ENCODE results near the gene ASTN2.
"Not testable (repeated sequence)": the region's sequence is repeated elsewhere in the genome, so short reads cannot be mapped to it uniquely, and the experiment has no call there.

Gene ASTN2

GRCh38 chr9:116842658-116843057 lies 572.2 kb downstream of the ASTN2 start:
- no peak for DNase-seq

DNA sequence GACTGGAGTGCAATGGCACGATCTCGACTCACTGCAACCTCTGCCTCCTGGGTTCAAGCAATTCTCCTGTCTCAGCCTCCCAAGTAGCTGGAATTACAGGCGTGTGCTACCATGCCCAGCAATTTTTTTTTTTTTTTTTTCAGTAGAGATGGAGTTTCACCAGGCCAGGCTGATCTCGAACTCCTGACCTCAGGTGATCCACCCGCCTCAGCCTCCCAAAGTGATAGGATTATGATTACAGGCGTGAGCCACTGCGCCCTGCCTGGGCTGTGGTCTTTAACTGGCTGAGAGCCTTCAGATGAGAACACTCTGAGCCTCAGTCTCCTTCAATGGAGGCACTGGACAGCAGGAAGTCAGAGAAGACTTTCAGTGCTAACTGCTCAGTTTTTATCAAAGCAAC lies 576.4 kb downstream of the ASTN2 start:
- not testable (repeated sequence) for DNase-seq

GRCh38 chr9:116837018-116837989 lies 577.6 kb downstream of the ASTN2 start:
- no peak for DNase-seq

DNA sequence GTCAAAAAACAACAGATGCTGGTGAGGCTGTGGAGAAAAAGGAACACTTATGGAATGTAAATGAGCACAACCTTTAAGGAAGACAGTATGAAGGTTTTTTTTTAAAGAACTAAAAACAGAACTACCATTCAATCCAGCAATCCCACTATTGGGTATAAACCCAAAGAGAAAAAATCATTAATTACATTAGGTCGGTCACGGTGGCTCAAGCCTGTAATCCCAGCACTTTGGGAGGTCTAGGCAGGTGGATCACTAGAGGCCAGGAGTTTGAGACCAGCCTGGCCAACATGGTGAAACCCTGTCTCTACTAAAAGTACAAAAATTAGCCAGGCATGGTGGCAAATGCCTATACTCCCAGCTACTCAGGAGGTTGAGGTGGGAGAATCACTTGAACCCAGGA lies 584.5 kb downstream of the ASTN2 start:
- not testable (repeated sequence) for DNase-seq

DNA sequence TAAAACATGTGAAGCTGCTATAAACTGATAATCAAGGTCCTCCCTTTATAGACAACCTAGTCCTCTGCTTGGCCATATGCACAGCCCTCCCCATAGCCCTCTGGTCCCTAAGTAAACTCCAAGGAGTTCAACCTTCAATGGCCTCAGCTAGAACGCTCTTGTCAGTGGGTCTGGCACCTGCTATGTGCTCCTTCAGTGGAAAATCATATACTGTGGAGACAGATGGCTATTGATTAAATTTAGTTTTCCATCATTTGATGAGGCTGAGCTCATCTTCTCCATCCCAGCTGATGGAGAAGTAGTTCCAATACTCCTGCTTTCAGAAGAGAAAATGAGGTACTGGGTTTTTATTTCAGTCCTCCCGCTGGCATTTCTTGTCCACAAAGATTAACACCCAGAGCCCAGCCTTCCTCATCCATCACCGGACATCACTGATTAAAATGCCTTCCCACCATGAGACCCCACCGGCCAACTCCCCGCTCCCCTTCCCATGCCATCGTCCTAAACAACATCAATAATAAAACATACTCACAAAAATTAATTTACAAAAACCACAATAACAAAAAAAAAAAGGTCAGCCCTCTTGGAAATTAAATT lies 593.1 kb downstream of the ASTN2 start:
- DNase-seq, result no peak

DNA sequence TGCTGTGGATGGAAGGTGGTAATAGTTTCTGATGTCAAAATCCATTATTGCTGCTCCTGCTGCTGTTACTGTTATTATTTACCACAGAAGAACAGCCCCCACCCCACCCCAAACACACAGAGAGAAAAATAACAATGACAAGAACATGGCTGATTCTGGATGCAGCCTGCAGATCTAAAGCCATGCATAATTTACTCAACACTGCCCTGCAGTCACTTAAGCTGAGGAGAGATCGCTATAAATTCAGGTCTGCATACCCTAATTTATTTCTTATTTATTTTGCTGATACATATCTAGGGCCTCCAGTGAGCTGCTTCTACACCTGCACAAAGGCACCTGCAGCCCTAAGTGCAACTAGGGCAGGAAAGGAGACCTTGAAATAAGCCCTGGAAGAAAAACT lies 595.7 kb downstream of the ASTN2 start:
- no peak for DNase-seq

GRCh38 chr9:116817762-116818161 lies 597.1 kb downstream of the ASTN2 start:
- DNase-seq, result no peak

- no peak for DNase-seq
Measured at GRCh38 chr9:116816484-116816883, 598.4 kb downstream of the ASTN2 start.

- no peak for DNase-seq
Measured at GRCh38 chr9:116815835-116816234, 599.0 kb downstream of the ASTN2 start.

GRCh38 chr9:116813031-116813300 lies 601.9 kb downstream of the ASTN2 start:
- no peak for DNase-seq

- no peak for DNase-seq
Measured at GRCh38 chr9:116812231-116813030, 602.4 kb downstream of the ASTN2 start.

- DNase-seq, result no peak
Measured at GRCh38 chr9:116809656-116810055, 605.2 kb downstream of the ASTN2 start.

GRCh38 chr9:116806075-116806474 lies 608.8 kb downstream of the ASTN2 start:
- DNase-seq, result no peak

DNA sequence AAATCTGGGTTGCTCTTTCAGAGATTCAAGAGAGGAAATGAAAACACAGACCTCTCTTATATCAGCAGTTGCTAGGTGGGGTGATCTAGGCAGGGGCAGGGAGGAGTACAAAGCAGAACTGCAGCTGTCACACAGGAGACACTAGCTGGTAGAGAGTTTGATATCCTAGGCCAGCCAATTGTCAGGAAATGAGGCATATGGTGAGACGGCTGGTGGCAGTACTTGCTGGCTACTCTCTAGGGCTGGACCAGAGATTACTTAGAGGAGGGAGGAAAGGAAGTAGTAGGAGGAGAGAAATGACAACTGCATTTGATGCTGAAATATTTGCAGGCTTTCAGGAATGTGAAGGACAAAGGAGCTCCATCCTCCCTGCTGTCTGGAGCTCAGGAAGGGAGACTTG lies 614.0 kb downstream of the ASTN2 start:
- DNase-seq, result no peak

DNA sequence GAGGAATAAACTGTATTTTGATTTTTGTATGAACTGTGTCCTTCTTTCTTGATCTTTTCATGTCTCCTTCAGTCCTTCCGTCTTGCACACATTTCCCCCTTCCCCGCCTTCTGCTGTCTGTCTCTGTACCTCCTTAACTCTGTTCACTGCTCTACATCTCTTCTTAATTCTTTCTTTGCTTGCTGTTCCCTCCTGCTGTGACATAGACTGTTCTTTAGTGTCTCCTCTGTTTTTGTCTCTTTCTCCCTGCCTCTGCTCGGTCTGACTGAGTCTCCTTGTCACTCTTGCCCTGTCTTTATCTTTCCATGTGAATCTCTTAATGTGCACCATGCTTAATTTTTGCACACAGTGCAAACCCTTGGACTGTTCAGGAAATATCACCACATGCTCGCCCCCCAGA lies 614.8 kb downstream of the ASTN2 start:
- DNase-seq, result no peak

- DNase-seq, result no peak
Measured at GRCh38 chr9:116798521-116798920, 616.3 kb downstream of the ASTN2 start.

- DNase-seq, result no peak
Measured at GRCh38 chr9:116797276-116797675, 617.6 kb downstream of the ASTN2 start.

DNA sequence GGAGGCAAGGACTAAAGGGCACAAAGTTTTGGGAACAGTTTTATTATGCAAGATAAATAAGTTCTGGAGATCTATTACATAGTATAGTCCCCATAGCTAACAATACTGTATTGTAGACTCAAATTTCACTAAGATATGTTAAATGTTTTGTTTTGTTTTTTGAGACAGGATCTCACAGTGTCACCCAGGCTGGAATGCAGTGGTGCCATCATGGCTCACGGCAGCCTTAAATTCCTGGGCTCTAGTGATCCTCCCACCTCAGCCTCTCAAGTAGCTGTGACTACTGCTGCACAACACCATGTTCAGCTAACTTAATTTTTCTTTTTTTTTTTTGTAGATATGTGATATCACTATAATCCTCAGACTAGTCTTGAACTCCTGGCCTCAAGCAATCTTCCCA lies 618.2 kb downstream of the ASTN2 start:
- no peak for DNase-seq

DNA sequence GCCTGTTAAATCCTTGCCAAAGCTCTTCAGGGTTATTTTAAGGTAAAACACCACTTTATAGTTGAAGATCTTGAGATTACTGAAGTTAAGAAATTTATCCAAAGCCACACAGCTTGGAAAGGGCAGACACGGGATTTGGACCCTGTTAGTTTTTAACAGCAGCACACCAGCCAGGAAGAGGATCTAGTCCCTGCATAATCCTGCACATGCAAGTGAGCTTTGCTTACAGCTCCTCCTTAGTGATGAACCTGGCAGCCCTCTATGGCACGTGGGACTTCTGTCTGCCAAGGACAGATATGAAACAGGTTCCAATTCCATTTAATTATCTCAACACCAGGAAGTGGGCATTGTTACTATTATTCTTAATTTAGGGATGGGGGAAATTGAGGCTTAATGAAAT lies 619.0 kb downstream of the ASTN2 start:
- no peak for DNase-seq

DNA sequence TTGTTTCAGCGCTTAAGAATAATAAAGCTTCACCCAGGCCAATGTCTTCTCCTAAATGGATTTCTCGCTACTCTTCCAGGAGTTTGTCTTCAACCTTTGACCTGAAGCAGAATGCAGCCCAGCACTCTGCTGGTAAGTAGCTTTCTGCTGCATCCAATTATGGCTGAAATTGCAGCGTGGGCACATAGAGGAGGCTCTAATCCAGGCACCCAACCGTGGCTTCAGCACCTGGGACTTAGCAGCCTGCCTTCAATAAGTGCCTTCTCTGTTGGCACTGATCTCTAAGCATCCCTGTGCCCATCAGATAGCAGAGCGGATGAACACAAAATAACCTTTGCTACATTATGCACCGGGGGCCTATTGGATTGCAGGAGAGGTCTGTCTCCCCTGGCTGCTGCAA lies 622.6 kb downstream of the ASTN2 start:
- DNase-seq, result no peak

- DNase-seq, result no peak
Measured at GRCh38 chr9:116791326-116791725, 623.5 kb downstream of the ASTN2 start.

DNA sequence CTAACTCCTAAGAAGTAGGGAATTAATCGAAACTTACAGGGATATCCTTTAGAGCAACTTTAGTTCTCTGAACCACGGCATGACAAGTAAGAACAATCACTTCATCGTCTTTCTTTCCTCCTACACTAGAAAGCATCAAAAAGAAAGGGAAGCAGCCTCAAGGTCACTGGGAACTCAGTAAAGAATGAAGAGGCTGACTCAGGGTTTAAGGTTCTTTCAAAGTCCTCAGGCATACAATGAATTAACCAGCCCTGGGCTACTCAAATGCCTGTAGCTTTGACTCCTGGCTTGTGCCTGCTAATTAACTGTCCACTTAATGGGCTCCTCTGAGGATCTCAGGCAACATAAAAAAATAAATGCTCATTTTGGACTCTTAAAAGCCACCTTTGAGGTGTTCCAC lies 625.8 kb downstream of the ASTN2 start:
- no peak for DNase-seq

- no peak for DNase-seq
Measured at GRCh38 chr9:116786737-116787136, 628.1 kb downstream of the ASTN2 start.

DNA sequence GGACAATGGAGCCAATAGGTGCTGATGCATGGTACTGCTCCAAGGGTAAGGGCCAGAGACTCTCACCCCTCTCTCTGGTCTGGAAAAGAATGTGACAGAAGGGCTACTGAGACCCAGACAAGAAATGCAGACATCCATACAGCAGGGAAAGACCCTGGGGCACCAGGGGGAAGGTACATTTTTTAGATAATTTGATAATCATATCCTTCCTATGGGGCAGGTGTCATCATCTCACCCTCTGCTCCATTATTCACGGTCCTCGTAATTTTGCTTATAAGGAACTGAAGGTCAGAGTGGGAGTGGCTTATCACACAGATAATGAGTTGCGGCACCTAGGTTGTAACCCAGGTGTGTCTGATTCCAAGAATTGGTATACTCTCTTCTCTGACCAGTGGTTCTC lies 637.7 kb downstream of the ASTN2 start:
- no peak for DNase-seq

Measured in left hindlimb (tissue), 1 donor.